Thyroid gland (tissue), 4 donors: ENCODE results near the gene SEC11C.

Experiments used
- CTCF ChIP-seq, 6 experiments: fragments of 200-600 bp in 3 of 6; fragments of 450-650 bp in 3 of 6; sonication (generic) in 3 of 6; IDR thresholded peaks; one replicate each; pipeline ENCODE4 v1.5.1; 2016 to 2019; ENCODE audit warnings: antibody characterized with exemption in 6 of 6, mild to moderate bottlenecking in 2 of 6, inconsistent platforms in 1 of 6, moderate library complexity in 1 of 6
- POLR2A ChIP-seq, 2 donors: fragments of 450-650 bp; IDR thresholded peaks; one replicate each; pipeline ENCODE4 v1.6.1; 2017; ENCODE audit warnings: antibody characterized with exemption in 2 of 2, mild to moderate bottlenecking in 2 of 2, moderate library complexity in 1 of 2

GRCh38 chr18:59200787-59201186, 61.1 kb downstream of the SEC11C start:
- no peak for TF ChIP-seq CTCF (IDR thresholded peaks at IDR 0.05)
- no peak for TF ChIP-seq POLR2A (IDR thresholded peaks at IDR 0.05)
